Measurements from ENCODE around the gene CNOT4. TPM values are rescaled to one million over a fixed set of nuclear protein-coding genes. Genes with fewer than 3 reads are reported as not detected.

Gene CNOT4
- total RNA-seq, 1 experiment from 2014 or later: 9.7 TPM

DNA sequence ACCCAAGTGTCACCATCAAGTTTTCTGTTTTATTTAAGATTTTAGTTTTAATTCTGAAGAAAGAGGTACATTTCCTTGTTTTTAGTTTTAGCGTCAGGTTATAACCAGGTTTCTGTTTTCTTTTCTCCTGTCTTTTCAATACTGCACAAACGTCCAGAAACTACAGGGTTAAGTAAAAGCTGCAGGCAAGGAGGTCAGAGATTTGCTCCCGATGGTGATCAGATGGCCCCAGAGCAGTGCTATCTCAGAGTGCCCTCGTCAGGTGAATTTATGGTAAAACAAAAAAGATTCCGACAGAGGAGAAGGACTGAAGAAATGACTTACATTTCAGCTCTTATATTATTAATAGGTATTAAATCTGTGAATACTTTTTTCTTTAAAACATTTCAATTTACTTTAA lies 148.1 kb downstream of the CNOT4 start:
- TF ChIP-seq EZH2 (IDR thresholded peaks at IDR 0.05; ENCODE audit: low read length, unreplicated experiment): no peak
- intact Hi-C loops (cut with micrococcal nuclease): no loop called here
- Histone ChIP-seq H3K4me2 (ENCODE audit: low read length) (no peak overlapping the region), H3K9ac (ENCODE audit: low read length) (no peak overlapping the region), H3K36me3 (ENCODE audit: low read depth, low read length) (no peaks in the 10 kb centered on the region; the same call in 1 of the 2 replicates), H3K9me2 (replicated peaks; ENCODE audit: low read length) (no peaks in the 10 kb centered on the region), H3K4me3 (ENCODE audit: low read length) (no peak overlapping the region), H3K79me2 (ENCODE audit: low read length) (no peaks in the 10 kb centered on the region), H3F3A (ENCODE audit: low read length, unreplicated experiment) (no peaks in the 10 kb centered on the region), H3K9me3 (ENCODE audit: low read length) (no peaks in the 10 kb centered on the region), H3K27me3 (ENCODE audit: low read length) (no peaks in the 10 kb centered on the region), H4K20me1 (ENCODE audit: low read length) (no peaks in the 10 kb centered on the region), H2AFZ (ENCODE audit: low read length) (no peak overlapping the region), H3K4me1 (ENCODE audit: insufficient read depth, low read length) (no peaks in the 10 kb centered on the region), H3K27ac (ENCODE audit: low read length) (no peak overlapping the region)
- no TSS peak for BruUV-seq (replicated peaks)
- ATAC-seq: no peak
- POLR2A ChIA-PET (ENCODE audit: unreplicated experiment): no interaction called here
- no peak for DNase-seq
- CTCF ChIA-PET: no interaction called here

- ATAC-seq (no peak), DNase-seq (no peak)
- no peaks in the 10 kb centered on the region for H3F3A ChIP-seq (ENCODE audit: low read length, unreplicated experiment)
- H3K27me3 ChIP-seq (ENCODE audit: low read length): no peaks in the 10 kb centered on the region
- H3K9me3 ChIP-seq (ENCODE audit: low read length): no peaks in the 10 kb centered on the region
- no peaks in the 10 kb centered on the region for H3K4me1 ChIP-seq (ENCODE audit: insufficient read depth, low read length)
- no TSS peak for BruUV-seq (replicated peaks)
- H3K27ac ChIP-seq (ENCODE audit: low read length): no peak overlapping the region
- no peak overlapping the region for H3K4me3 ChIP-seq (ENCODE audit: low read length)
- no peaks in the 10 kb centered on the region; the same call in 1 of the 2 replicates for H3K36me3 ChIP-seq (ENCODE audit: low read depth, low read length)
- no peaks in the 10 kb centered on the region for H3K9me2 ChIP-seq (replicated peaks; ENCODE audit: low read length)
- H3K4me2 ChIP-seq (ENCODE audit: low read length): no peak overlapping the region
- TF ChIP-seq EZH2 (IDR thresholded peaks at IDR 0.05; ENCODE audit: low read length, unreplicated experiment) (no peak), EZH2phosphoT487 (IDR thresholded peaks at IDR 0.05; ENCODE audit: borderline replicate concordance, low read length) (no peak)
- TF ChIP-seq, protein P1, sequence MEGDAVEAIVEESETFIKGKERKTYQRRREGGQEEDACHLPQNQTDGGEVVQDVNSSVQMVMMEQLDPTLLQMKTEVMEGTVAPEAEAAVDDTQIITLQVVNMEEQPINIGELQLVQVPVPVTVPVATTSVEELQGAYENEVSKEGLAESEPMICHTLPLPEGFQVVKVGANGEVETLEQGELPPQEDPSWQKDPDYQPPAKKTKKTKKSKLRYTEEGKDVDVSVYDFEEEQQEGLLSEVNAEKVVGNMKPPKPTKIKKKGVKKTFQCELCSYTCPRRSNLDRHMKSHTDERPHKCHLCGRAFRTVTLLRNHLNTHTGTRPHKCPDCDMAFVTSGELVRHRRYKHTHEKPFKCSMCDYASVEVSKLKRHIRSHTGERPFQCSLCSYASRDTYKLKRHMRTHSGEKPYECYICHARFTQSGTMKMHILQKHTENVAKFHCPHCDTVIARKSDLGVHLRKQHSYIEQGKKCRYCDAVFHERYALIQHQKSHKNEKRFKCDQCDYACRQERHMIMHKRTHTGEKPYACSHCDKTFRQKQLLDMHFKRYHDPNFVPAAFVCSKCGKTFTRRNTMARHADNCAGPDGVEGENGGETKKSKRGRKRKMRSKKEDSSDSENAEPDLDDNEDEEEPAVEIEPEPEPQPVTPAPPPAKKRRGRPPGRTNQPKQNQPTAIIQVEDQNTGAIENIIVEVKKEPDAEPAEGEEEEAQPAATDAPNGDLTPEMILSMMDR (conservative IDR thresholded peaks at IDR 0.05; ENCODE audit: low read depth, low read length): no peak
- intact Hi-C loops (cut with micrococcal nuclease): no loop called here
- H4K20me1 ChIP-seq (ENCODE audit: low read length): no peaks in the 10 kb centered on the region
- no peaks in the 10 kb centered on the region for H3K79me2 ChIP-seq (ENCODE audit: low read length)
- H3K9ac ChIP-seq (ENCODE audit: low read length): no peak overlapping the region
- CTCF ChIA-PET: no interaction called here
- POLR2A ChIA-PET (ENCODE audit: unreplicated experiment): no interaction called here
- H2AFZ ChIP-seq (ENCODE audit: low read length): no peak overlapping the region
Observed at GRCh38 chr7:135359615-135360014, 150.3 kb downstream of the CNOT4 start.

DNA sequence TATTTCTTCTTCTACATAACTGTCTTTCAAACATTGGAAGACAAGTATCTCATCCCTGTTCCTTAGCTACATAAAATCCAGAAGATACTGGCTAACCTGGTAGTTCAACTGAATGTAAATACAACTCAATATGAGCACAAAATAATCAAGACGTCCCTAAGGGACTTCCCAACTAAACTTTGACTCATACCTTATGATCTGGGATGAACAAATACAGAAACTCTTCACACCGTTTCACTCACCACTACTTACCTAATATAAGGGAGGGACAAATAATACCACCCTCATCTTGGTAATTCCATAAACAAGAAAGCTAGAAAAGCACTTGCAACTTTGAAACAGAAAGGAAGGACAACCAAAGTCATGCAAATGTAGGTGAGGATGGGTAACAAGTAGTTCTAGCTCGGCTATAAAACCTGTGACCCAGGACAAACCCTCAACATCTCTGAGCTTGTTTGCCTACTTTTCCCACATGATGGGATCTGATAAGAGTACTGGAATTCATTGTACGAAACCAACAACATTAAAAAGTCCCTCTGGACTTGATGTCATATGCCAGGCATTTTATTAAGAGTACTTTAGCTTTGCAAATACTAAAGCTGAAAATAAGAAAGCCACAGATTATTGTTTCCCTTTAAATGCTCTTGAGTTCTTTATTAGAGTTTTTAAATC lies 154.4 kb downstream of the CNOT4 start:
- Histone ChIP-seq H3F3A (ENCODE audit: low read length, unreplicated experiment) (no peaks in the 10 kb centered on the region), H3K27ac (ENCODE audit: low read length) (no peak overlapping the region), H3K27me3 (ENCODE audit: low read length) (no peaks in the 10 kb centered on the region), H3K9me3 (ENCODE audit: low read length) (no peaks in the 10 kb centered on the region), H3K4me3 (ENCODE audit: low read length) (no peak overlapping the region), H4K20me1 (ENCODE audit: low read length) (no peaks in the 10 kb centered on the region), H2AFZ (ENCODE audit: low read length) (no peak overlapping the region), H3K4me2 (ENCODE audit: low read length) (no peak overlapping the region), H3K9me2 (replicated peaks; ENCODE audit: low read length) (no peaks in the 10 kb centered on the region), H3K9ac (ENCODE audit: low read length) (no peak overlapping the region), H3K36me3 (ENCODE audit: low read depth, low read length) (no peaks in the 10 kb centered on the region), H3K4me1 (ENCODE audit: insufficient read depth, low read length) (no peaks in the 10 kb centered on the region), H3K79me2 (ENCODE audit: low read length) (no peaks in the 10 kb centered on the region)
- DNase-seq (no peak), ATAC-seq (peak; percentile 43)
- ChIA-PET POLR2A (ENCODE audit: unreplicated experiment) (no interaction called here), CTCF (no interaction called here)
- TF ChIP-seq EZH2 (IDR thresholded peaks at IDR 0.05; ENCODE audit: low read length, unreplicated experiment) (no peak), EZH2phosphoT487 (IDR thresholded peaks at IDR 0.05; ENCODE audit: borderline replicate concordance, low read length) (no peak)
- TF ChIP-seq, protein P1 (conservative IDR thresholded peaks at IDR 0.05; ENCODE audit: low read depth, low read length): no peak
- no TSS peak for BruUV-seq (replicated peaks)
- intact Hi-C loops (cut with micrococcal nuclease): no loop called here
